Liver (tissue), 9 donors: ENCODE results near the gene WNT8A. TPM values are rescaled to one million over a fixed set of nuclear protein-coding genes. Genes with fewer than 3 reads are reported as not detected.

Experiments
- DNase-seq: peaks from one replicate; pipeline ENCODE4 v3.0.0-alpha.2; 2017; ENCODE audit warnings: low spot score
- H3K27ac ChIP-seq, 2 donors: one replicate each; pipeline ENCODE4 v1.7.0; 2013; ENCODE audit warnings: inconsistent platforms in 2 of 2, low read length in 2 of 2, control low read depth in 1 of 2, low read depth in 1 of 2, mild to moderate bottlenecking in 1 of 2
- H3K27me3 ChIP-seq, 4 donors: one replicate each; pipeline versions ENCODE4 v1.6.1 to v1.7.0; 2013; ENCODE audit warnings: low read length in 3 of 4, inconsistent platforms in 1 of 4, mild to moderate bottlenecking in 1 of 4, moderate library complexity in 1 of 4; ENCODE audit not compliant: control insufficient read depth in 4 of 4, insufficient read depth in 4 of 4
- H3K36me3 ChIP-seq, 4 donors: one replicate each; pipeline versions ENCODE4 v1.6.1 to v1.7.0; 2013; ENCODE audit warnings: low read length in 3 of 4, mild to moderate bottlenecking in 3 of 4, low read depth in 1 of 4, moderate library complexity in 1 of 4; ENCODE audit not compliant: control insufficient read depth in 4 of 4, insufficient read depth in 3 of 4
- H3K4me1 ChIP-seq, 4 donors: one replicate each; pipeline versions ENCODE4 v1.6.1 to v1.7.0; 2013; ENCODE audit warnings: low read length in 3 of 4, mild to moderate bottlenecking in 3 of 4, moderate library complexity in 1 of 4; ENCODE audit not compliant: control insufficient read depth in 4 of 4, insufficient read depth in 4 of 4
- H3K4me3 ChIP-seq, 3 donors: one replicate each; pipeline versions ENCODE4 v1.6.1 to v1.7.0; 2013; ENCODE audit warnings: low read length in 3 of 3, control low read depth in 1 of 3, low read depth in 1 of 3, mild to moderate bottlenecking in 1 of 3
- H3K9ac ChIP-seq, 2 donors: one replicate each; pipeline ENCODE4 v1.7.0; 2013; ENCODE audit warnings: low read length in 2 of 2, mild to moderate bottlenecking in 2 of 2, moderate library complexity in 2 of 2, control low read depth in 1 of 2, low read depth in 1 of 2
- H3K9me3 ChIP-seq, 4 donors: one replicate each; pipeline versions ENCODE4 v1.6.1 to v1.7.0; 2013; ENCODE audit warnings: low read length in 3 of 4; ENCODE audit not compliant: control insufficient read depth in 4 of 4
- ATF3 ChIP-seq: IDR thresholded peaks from 2 replicates; pipeline ENCODE4 v1.6.1; 2016; ENCODE audit warnings: antibody characterized with exemption
- CTCF ChIP-seq: fragments of 150-350 bp; IDR thresholded peaks from 2 replicates; pipeline ENCODE4 v1.5.1; 2017; ENCODE audit warnings: improper control_type of control experiment, low read depth, low read length; ENCODE audit not compliant: missing input control
- EGR1 ChIP-seq, 2 donors: IDR thresholded peaks; 2 replicates each; pipeline ENCODE4 v1.6.1; 2016 to 2018; ENCODE audit warnings: antibody characterized with exemption in 2 of 2, low read depth in 2 of 2
- FOXA1 ChIP-seq: IDR thresholded peaks from 2 replicates; pipeline ENCODE4 v1.6.1; 2016; ENCODE audit warnings: antibody characterized with exemption
- FOXA2 ChIP-seq: IDR thresholded peaks from 2 replicates; pipeline ENCODE4 v1.6.1; 2016; ENCODE audit warnings: antibody characterized with exemption
- HNF4A ChIP-seq, 2 donors: conservative IDR thresholded peaks; 2 replicates each; pipeline ENCODE4 v1.6.1; 2016; ENCODE audit warnings: antibody characterized with exemption in 2 of 2, mild to moderate bottlenecking in 2 of 2
- HNF4G ChIP-seq: IDR thresholded peaks from 2 replicates; pipeline ENCODE4 v1.6.1; 2016; ENCODE audit warnings: antibody characterized with exemption
- JUND ChIP-seq, 2 donors: IDR thresholded peaks; 2 replicates each; pipeline ENCODE4 v1.6.1; 2016; ENCODE audit warnings: antibody characterized with exemption in 2 of 2
- MAX ChIP-seq: IDR thresholded peaks from 2 replicates; pipeline ENCODE4 v1.6.1; 2016; ENCODE audit warnings: antibody characterized with exemption
- NR2F2 ChIP-seq: IDR thresholded peaks from 2 replicates; pipeline ENCODE4 v1.6.1; 2016; ENCODE audit warnings: antibody characterized with exemption
- RAD21 ChIP-seq, 2 donors: IDR thresholded peaks; 2 replicates each; pipeline ENCODE4 v1.6.1; 2016; ENCODE audit warnings: antibody characterized with exemption in 2 of 2, mild to moderate bottlenecking in 2 of 2
- RXRA ChIP-seq, 2 donors: IDR thresholded peaks; 2 replicates each; pipeline ENCODE4 v1.6.1; 2017 to 2018; ENCODE audit warnings: antibody characterized with exemption in 2 of 2, mild to moderate bottlenecking in 1 of 2
- SP1 ChIP-seq: IDR thresholded peaks from 2 replicates; pipeline ENCODE4 v1.6.1; 2018; ENCODE audit warnings: antibody characterized with exemption, mild to moderate bottlenecking
- TAF1 ChIP-seq: conservative IDR thresholded peaks from 2 replicates; pipeline ENCODE4 v1.6.1; 2016; ENCODE audit warnings: antibody characterized with exemption, mild to moderate bottlenecking
- ZBTB33 ChIP-seq: IDR thresholded peaks from 2 replicates; pipeline ENCODE4 v1.6.1; 2016; ENCODE audit warnings: antibody characterized with exemption
- WGBS: extraction: QIAGEN DNeasy Blood & Tissue Kit; methylation state at CpG from one replicate; pipeline ENCODE4 v1.1.7; 2013; 5-methylcytosine and 5-hydroxymethylcytosine counted together
- polyA plus RNA-seq, 2 donors: library from polyadenylated mRNA; stranded (reverse) in 1 of 2; unstranded in 1 of 2; fragments of 200-250 nt in 1 of 2; fragments of >200 nt in 1 of 2; fragmentation: Nextera tagmentation in 1 of 2; extraction: Ambion mirVana in 1 of 2; gene quantifications; one replicate each; pipeline versions ENCODE4 v1.2.1 to v1.2.3, GENCODE V29; 2013 to 2015
- total RNA-seq, 2 donors: library from RNA; depleted of rRNA; stranded (reverse); fragments of >200 nt; gene quantifications; one replicate each; pipeline ENCODE4 v1.2.3, GENCODE V29; 2014
- donor health status: healthy.
- donor health status: healthy.
- donor health status: healthy.
- donor health status: healthy.
- donor health status: healthy.

Gene WNT8A
- total and polyA plus RNA-seq, 4 donors = not detected

GRCh38 chr5:138129347-138129746 lies 45.5 kb downstream of the WNT8A start:
- H3K27me3 ChIP-seq = no peaks in the 10 kb centered on the region
- no peak for TF ChIP-seq FOXA2
- TF ChIP-seq MAX = no peak
- no peak for TF ChIP-seq NR2F2
- TF ChIP-seq JUND (IDR thresholded peaks at IDR 0.05) = no peak
- TF ChIP-seq SP1 = no peak
- no peak for TF ChIP-seq RXRA (IDR thresholded peaks at IDR 0.05)
- no peak for TF ChIP-seq ATF3
- TF ChIP-seq CTCF = no peak
- TF ChIP-seq FOXA1 = no peak

GRCh38 chr5:138132543-138132942 lies 48.7 kb downstream of the WNT8A start:
- Histone ChIP-seq H3K4me3 (no peak overlapping the region), H3K27me3 (no peaks in the 10 kb centered on the region), H3K9ac (no peak overlapping the region), H3K36me3 (no peaks in the 10 kb centered on the region), H3K9me3 (no peaks in the 10 kb centered on the region), H3K4me1 (no peaks in the 10 kb centered on the region), H3K27ac (no peak overlapping the region)
- DNase-seq = no peak
- no peak for TF ChIP-seq ZBTB33
- no peak for TF ChIP-seq ATF3
- no peak for TF ChIP-seq HNF4G
- TF ChIP-seq EGR1 (IDR thresholded peaks at IDR 0.05; ENCODE audit: low read depth in 2 of 2) = no peak
- no peak for TF ChIP-seq HNF4A (conservative IDR thresholded peaks at IDR 0.05)
- no peak for TF ChIP-seq SP1
- TF ChIP-seq RAD21 (IDR thresholded peaks at IDR 0.05) = no peak
- no peak for TF ChIP-seq RXRA (IDR thresholded peaks at IDR 0.05)
- TF ChIP-seq MAX = no peak
- no peak for TF ChIP-seq TAF1
- TF ChIP-seq JUND (IDR thresholded peaks at IDR 0.05) = no peak
- 90% methylated on average over 7 of the region's 7 CpGs for WGBS

More at GRCh38 chr5:138129347-138129746, 45.5 kb downstream of the WNT8A start:
- Histone ChIP-seq H3K27ac (no peak overlapping the region), H3K36me3 (no peaks in the 10 kb centered on the region), H3K9ac (no peak overlapping the region), H3K9me3 (no peaks in the 10 kb centered on the region), H3K4me1 (no peaks in the 10 kb centered on the region), H3K4me3 (no peak overlapping the region)
- 93% methylated on average over 6 of the region's 6 CpGs for WGBS
- no peak for DNase-seq
